Activated CD4-positive, alpha-beta T cell treated with anti-CD3 and anti-CD28 coated beads for 36 hours (primary cell): ENCODE data around the gene TRPM3. TPM values are rescaled to one million over a fixed set of nuclear protein-coding genes. Genes with fewer than 3 reads are reported as not detected.

Experiments
- ATAC-seq: fragments of 200-7000 bp; cut with Tn5 transposase; one replicate; pipeline ENCODE4 v1.10.0; 2021; ENCODE audit warnings: mild to moderate bottlenecking, moderate library complexity
- CTCF ChIA-PET: fragments of 350-600 bp; sonication (Branson Sonifier 250); formaldehyde crosslinking; loops from one replicate; lab custom pipeline; 2021; ENCODE audit warnings: antibody characterized with exemption; lab: Charles Lee
- POLR2A ChIA-PET: fragments of 350-600 bp; sonication (Branson Sonifier 250); formaldehyde crosslinking; loops from one replicate; lab custom pipeline; 2021; ENCODE audit warnings: antibody characterized with exemption, inconsistent platforms; lab: Charles Lee
- DNase-seq: peaks from one replicate; pipeline ENCODE4 v3.0.0-alpha.2; 2020
- H3K27ac Mint-ChIP-seq: one replicate; pipeline ENCODE4 v1.8.0; 2021; ENCODE audit warnings: mixed read lengths
- H3K27me3 Mint-ChIP-seq: one replicate; pipeline ENCODE4 v1.8.0; 2021; ENCODE audit warnings: mixed read lengths
- H3K36me3 Mint-ChIP-seq: one replicate; pipeline ENCODE4 v1.8.0; 2021; ENCODE audit warnings: low read depth, mixed read lengths
- H3K4me1 Mint-ChIP-seq: one replicate; pipeline ENCODE4 v1.8.0; 2021; ENCODE audit warnings: mixed read lengths
- H3K4me3 Mint-ChIP-seq: one replicate; pipeline ENCODE4 v1.8.0; 2021; ENCODE audit warnings: mild to moderate bottlenecking, moderate library complexity, mixed read lengths
- H3K9me3 Mint-ChIP-seq: one replicate; pipeline ENCODE4 v1.8.0; 2021; ENCODE audit warnings: low read depth, mixed read lengths
- intact Hi-C, 2 experiments: fragments of 100-400 bp; cut with DNase I in 1 of 2; cut with micrococcal nuclease in 1 of 2; formaldehyde crosslinking; loops; one replicate each; pipeline versions ENCODE4 v1.14.2 to v1.15.1; 2022 to 2024; cut with DNase I, micrococcal nuclease
- total RNA-seq, 2 experiments: library from RNA; stranded (reverse); gene quantifications; one replicate each; pipeline ENCODE4 v1.2.3, GENCODE V29; 2021

Gene TRPM3
- total RNA-seq, 2 experiments from 2014 or later: not detected

DNA sequence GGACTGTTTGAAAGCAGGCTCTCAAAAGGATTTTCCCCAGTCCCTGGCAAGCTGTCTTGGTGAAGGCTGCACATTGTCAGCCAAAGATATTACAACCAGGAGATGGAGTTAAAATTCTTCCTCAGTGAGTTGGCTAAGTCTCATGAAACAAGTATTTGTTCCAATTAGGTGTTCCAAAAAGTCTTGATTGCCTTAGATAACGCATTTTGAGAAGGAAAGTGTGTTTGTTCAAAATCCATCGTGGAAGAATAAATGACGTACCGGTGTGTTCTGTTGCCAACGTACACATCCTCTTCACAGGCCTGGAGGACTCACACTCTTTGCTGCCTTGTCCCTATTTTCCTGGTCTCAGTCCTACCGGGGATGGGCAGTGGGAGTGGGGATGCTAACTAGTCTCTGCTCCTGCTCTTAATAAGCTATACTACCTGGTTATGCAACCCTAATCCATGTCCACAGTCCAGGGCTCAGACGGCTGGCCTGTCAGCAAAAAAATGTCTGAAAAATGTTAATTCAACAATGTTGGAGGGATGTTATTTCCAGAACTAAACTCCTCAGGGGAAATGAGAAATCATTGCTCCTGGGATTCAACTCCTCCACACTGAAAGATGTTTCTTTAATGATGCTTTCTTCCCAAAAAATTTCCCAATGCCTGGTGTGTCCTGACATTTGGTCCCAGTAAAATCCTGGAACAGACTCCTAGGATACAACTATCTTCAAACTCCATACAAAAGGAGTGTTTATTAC is 531.7 kb downstream of the TRPM3 start:
- no peaks in the 10 kb centered on the region for H3K27me3 Mint-ChIP-seq
- no peaks in the 10 kb centered on the region for H3K4me1 Mint-ChIP-seq
- no peaks in the 10 kb centered on the region for H3K36me3 Mint-ChIP-seq
- ATAC-seq (no peak), DNase-seq (no peak)
- ChIA-PET CTCF (no interaction called here), POLR2A (no interaction called here)
- no peak overlapping the region for H3K4me3 Mint-ChIP-seq
- H3K9me3 Mint-ChIP-seq: no peaks in the 10 kb centered on the region
- H3K27ac Mint-ChIP-seq: no peak overlapping the region
- intact Hi-C loops: no loop called here

DNA sequence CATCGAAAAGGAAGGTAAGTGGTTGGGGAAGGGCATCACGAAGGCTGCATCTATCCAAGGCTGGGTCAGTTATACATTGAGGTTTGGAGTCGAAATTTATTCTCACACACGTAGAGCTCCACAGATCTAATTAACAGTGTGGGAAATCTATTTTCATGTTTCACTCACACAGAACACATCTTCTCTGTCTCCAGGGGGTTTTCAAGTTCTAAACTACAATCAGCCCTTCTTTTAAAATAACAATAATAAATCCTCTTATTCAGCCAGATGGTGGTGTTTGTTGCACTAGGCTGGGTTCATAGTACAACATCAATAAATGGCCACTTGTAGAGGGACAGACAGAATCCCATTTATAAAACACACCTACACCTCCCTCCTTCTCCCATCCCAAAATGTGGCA is 532.4 kb downstream of the TRPM3 start:
- no peak for ATAC-seq
- intact Hi-C loops: no loop called here
- Mint-ChIP-seq H3K36me3 (no peaks in the 10 kb centered on the region), H3K4me3 (no peak overlapping the region), H3K27ac (no peak overlapping the region), H3K27me3 (no peaks in the 10 kb centered on the region), H3K9me3 (no peaks in the 10 kb centered on the region), H3K4me1 (no peaks in the 10 kb centered on the region)
- ChIA-PET POLR2A (no interaction called here), CTCF (no interaction called here)
- no peak for DNase-seq

DNA sequence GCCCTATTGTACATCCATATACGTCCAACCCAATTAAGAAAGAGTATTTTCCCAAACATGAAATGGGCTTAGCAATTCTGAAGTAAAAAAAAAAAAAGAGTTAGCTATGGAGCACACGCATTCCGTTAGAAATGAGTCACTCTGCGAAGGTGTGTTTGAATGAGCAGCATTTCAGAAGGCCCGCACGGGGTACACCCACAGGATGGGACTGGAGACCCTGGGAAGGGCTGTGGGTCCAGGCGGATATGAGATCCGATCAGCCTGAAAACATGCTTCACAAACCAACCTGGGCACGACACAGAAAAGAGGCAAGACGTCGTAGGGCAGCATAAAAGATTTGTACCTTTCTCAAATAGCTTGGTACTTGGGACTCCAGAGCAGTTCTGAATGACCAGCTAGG is 533.0 kb downstream of the TRPM3 start:
- ATAC-seq: no peak
- DNase-seq: no peak
- H3K4me1 Mint-ChIP-seq: no peaks in the 10 kb centered on the region
- no peaks in the 10 kb centered on the region for H3K27me3 Mint-ChIP-seq
- POLR2A ChIA-PET: no interaction called here
- CTCF ChIA-PET: interaction anchor here (0.7 kb wide), 1 partner anchor 63 kb away, joined by 3 read pairs; no protein-coding TSS in a partner anchor
- H3K4me3 Mint-ChIP-seq: no peak overlapping the region
- intact Hi-C loops: no loop called here
- H3K36me3 Mint-ChIP-seq: no peaks in the 10 kb centered on the region
- H3K27ac Mint-ChIP-seq: no peak overlapping the region
- H3K9me3 Mint-ChIP-seq: no peaks in the 10 kb centered on the region

DNA sequence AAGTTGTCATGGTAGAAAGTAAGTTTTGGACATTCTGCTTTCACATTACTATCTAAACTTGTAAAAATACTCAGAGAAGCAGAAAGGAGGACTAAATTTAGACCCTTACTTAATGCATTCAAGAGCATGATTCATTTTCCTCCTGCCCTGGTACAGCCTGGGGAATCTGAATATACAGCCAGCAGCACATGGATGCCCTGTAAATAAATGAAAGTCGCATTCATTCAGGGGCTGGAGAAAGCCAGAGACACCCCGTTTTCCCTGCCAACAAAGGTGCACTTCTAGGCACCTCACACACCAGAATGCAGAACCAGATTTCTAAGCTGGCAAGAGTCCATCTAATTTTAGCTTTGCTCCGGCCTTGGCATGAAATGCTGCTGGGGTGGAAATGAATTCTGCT is 534.2 kb downstream of the TRPM3 start:
- no peaks in the 10 kb centered on the region for H3K36me3 Mint-ChIP-seq
- no peak for DNase-seq
- no peaks in the 10 kb centered on the region for H3K27me3 Mint-ChIP-seq
- intact Hi-C loops: no loop called here
- no peak overlapping the region for H3K27ac Mint-ChIP-seq
- no peak overlapping the region for H3K4me3 Mint-ChIP-seq
- H3K4me1 Mint-ChIP-seq: no peaks in the 10 kb centered on the region
- no peaks in the 10 kb centered on the region for H3K9me3 Mint-ChIP-seq
- ChIA-PET CTCF (no interaction called here), POLR2A (no interaction called here)
- no peak for ATAC-seq

DNA sequence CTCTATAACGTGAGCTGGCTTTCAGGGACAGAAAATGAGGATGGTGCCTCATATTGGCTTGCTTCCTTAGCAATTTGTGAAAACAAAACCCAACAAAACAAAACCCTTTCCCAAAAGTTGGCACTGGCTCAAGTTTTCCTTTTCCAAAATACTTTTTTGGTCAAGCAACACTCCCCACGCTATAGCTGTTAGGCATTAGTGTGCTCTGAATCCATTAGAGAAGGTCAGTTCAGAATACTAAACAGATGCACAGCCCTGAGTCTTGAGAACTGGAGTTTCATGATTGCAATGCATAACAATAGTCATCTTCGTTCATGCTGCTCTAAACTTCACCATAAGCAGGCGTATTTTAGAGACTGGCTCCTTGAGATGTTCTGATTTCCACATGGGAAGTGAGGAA is 534.9 kb downstream of the TRPM3 start:
- CTCF ChIA-PET: interaction anchor here (1.2 to 1.6 kb wide), 2 partner anchors 12 to 16 kb away, joined by 4 to 6 read pairs; no protein-coding TSS in a partner anchor
- H3K4me3 Mint-ChIP-seq: no peak overlapping the region
- no peaks in the 10 kb centered on the region for H3K27me3 Mint-ChIP-seq
- no peaks in the 10 kb centered on the region for H3K9me3 Mint-ChIP-seq
- intact Hi-C loops: no loop called here
- no peak overlapping the region for H3K27ac Mint-ChIP-seq
- DNase-seq: no peak
- no peaks in the 10 kb centered on the region for H3K4me1 Mint-ChIP-seq
- POLR2A ChIA-PET: no interaction called here
- no peak for ATAC-seq
- no peaks in the 10 kb centered on the region for H3K36me3 Mint-ChIP-seq

DNA sequence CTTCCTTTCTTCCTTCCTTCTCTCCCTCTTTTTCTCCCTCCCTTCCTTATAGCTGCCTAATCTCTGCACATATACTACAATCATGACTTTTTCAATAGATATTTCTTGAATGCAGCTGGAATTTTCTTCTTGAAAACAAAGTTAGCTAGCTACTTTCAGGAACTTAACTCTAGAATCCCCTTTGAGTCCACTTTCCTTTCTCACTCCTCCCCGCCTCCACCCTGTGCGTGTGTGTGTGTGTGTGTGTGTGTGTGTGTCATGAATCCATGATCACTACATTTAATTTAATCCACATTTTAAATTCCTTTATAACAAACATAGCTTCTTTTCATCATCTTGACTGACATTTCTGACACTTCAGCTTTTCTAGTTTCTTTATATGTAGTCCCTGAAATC is 539.5 kb downstream of the TRPM3 start:
- no peak overlapping the region for H3K27ac Mint-ChIP-seq
- ATAC-seq (no peak), DNase-seq (no peak)
- H3K36me3 Mint-ChIP-seq: no peaks in the 10 kb centered on the region
- intact Hi-C loops: no loop called here
- H3K4me3 Mint-ChIP-seq: no peak overlapping the region
- H3K27me3 Mint-ChIP-seq: no peaks in the 10 kb centered on the region
- ChIA-PET CTCF (interaction anchor here (0.6 to 1.2 kb wide), 2 partner anchors 20 to 98 kb away, joined by 3 to 7 read pairs; no protein-coding TSS in a partner anchor), POLR2A (interaction anchor here (0.6 to 1.1 kb wide), 2 partner anchors 18 to 162 kb away, joined by 3 to 4 read pairs; no protein-coding TSS in a partner anchor)
- H3K4me1 Mint-ChIP-seq: peaks cover 10% of the 10 kb centered on the region
- H3K9me3 Mint-ChIP-seq: no peaks in the 10 kb centered on the region

DNA sequence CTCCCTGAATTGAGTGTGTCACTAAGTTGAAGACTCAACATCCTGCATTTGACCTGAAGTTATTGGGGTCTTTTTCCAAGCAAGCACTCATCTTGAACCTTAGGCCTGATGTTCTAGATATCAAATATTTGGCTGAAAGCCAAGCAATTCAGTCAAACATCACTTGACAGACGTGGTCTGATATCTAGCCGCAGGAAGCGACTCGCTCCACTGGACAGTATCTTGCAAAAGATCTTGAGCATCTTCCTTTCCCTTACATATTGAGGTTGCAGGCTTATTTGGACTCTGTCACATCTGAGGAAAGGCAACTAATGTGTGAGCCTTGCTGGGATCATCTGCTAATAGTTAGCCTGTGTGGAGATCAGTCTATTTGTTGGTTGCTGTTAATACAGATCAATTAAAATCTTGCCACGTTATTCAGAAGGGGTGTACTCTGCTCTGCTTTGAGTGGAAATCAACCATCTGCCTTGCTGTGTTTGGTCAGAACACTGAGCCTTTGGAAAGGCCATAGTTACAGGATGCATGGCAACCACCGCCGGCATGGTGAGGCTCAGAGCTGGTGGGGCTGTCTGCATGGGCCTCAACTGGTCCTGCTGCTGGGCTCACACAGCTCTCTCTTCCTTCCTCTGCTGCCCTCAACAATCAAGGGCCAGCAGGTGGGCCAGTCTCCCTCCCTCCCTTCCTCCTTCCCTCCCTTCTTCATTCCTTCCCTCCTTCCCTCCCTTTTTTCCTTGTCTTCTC is 540.0 kb downstream of the TRPM3 start:
- no peak for DNase-seq
- H3K9me3 Mint-ChIP-seq: no peaks in the 10 kb centered on the region
- CTCF ChIA-PET: interaction anchor here (1.0 to 1.2 kb wide), 2 partner anchors 18 to 21 kb away, joined by 3 to 7 read pairs; no protein-coding TSS in a partner anchor
- POLR2A ChIA-PET: interaction anchor here (1.1 kb wide), 1 partner anchor 162 kb away, joined by 4 read pairs; no protein-coding TSS in a partner anchor
- no peak for ATAC-seq
- H3K36me3 Mint-ChIP-seq: no peaks in the 10 kb centered on the region
- no peak overlapping the region for H3K4me3 Mint-ChIP-seq
- H3K27me3 Mint-ChIP-seq: no peaks in the 10 kb centered on the region
- intact Hi-C loops: no loop called here
- H3K27ac Mint-ChIP-seq: no peak overlapping the region
- peaks cover 11% of the 10 kb centered on the region for H3K4me1 Mint-ChIP-seq

DNA sequence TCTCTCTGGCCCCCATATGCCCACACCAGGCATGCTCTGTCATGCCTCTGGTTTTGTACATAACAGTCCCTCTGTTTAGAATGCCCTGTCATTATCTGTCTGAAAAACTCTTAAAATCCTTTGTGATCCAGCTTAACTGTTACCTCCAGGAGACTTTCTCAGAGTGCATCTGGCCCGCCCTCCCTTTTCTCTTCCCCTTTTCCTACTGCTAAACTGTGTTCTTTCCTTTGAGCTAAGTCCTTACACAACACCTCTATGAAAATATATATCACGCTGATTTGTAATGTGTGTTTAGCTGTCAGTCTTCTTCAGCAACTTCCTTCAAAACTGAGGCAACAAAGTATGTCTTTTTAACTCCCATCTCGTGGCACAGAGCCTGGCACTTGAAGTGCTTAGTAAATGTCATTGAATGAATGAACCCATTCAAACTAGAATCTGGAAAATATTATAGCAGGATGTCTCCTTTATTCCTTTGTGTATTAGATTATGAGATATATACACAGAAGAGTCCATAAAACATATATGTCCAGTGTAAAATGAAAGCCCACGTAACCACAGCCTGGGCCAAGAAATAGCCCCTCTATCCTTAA is 540.7 kb downstream of the TRPM3 start:
- H3K27me3 Mint-ChIP-seq: no peaks in the 10 kb centered on the region
- CTCF ChIA-PET: interaction anchor here (0.5 to 1.0 kb wide), 2 partner anchors 18 to 190 kb away, joined by 3 read pairs; no protein-coding TSS in a partner anchor
- H3K36me3 Mint-ChIP-seq: no peaks in the 10 kb centered on the region
- intact Hi-C loops: no loop called here
- H3K9me3 Mint-ChIP-seq: no peaks in the 10 kb centered on the region
- H3K27ac Mint-ChIP-seq: no peak overlapping the region
- no peak for ATAC-seq
- POLR2A ChIA-PET: no interaction called here
- H3K4me3 Mint-ChIP-seq: no peak overlapping the region
- H3K4me1 Mint-ChIP-seq: peaks cover 11% of the 10 kb centered on the region
- no peak for DNase-seq

DNA sequence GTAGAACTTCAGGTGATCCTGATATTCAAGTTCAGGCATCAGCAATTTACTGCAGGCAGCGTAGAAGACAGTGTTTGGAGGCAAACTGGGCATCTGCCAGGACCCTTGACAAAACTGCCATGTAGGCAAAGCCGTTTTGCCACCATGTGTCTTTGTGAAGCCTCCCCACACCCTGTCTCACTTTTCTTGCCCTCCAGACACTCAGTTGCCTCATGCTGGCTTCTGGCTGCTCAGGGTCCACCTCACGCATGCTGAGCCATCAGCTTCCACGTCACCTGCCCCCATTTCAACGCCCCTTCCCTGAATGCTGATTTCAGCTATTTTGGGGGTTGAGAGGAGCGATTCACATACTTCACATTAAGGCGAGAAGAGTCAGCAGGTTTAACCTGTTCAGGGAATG is 541.7 kb downstream of the TRPM3 start:
- ChIA-PET CTCF (no interaction called here), POLR2A (no interaction called here)
- DNase-seq (no peak), ATAC-seq (no peak)
- H3K27me3 Mint-ChIP-seq: no peaks in the 10 kb centered on the region
- no peak overlapping the region for H3K4me3 Mint-ChIP-seq
- intact Hi-C loops: no loop called here
- no peak overlapping the region for H3K27ac Mint-ChIP-seq
- H3K4me1 Mint-ChIP-seq: peaks cover 11% of the 10 kb centered on the region
- H3K36me3 Mint-ChIP-seq: no peaks in the 10 kb centered on the region
- no peaks in the 10 kb centered on the region for H3K9me3 Mint-ChIP-seq

DNA sequence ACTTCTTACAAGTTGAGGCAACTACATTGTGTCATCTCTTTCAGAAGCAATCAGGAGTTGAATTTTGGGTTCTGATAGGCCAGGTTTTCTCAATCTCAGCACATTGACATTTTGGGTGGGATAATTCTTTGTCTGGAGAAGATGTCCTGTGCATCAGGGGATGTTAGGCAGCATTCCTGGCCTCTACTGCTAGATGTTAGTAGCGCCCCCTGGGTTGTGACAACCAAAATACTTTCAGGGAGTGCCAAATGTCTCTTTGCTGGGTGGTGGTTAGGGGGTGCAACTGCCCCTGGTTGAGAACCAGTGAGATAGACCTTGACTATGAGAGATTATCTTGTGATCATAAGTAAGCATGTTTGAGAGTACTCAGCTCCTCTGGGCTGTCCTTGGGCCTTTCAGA is 542.7 kb downstream of the TRPM3 start:
- DNase-seq (peak; percentile 22), ATAC-seq (no peak)
- Mint-ChIP-seq H3K4me1 (peaks cover 11% of the 10 kb centered on the region), H3K27me3 (no peaks in the 10 kb centered on the region), H3K9me3 (no peaks in the 10 kb centered on the region), H3K4me3 (no peak overlapping the region), H3K36me3 (no peaks in the 10 kb centered on the region), H3K27ac (no peak overlapping the region)
- CTCF ChIA-PET: no interaction called here
- intact Hi-C loops: no loop called here
- POLR2A ChIA-PET: no interaction called here

DNA sequence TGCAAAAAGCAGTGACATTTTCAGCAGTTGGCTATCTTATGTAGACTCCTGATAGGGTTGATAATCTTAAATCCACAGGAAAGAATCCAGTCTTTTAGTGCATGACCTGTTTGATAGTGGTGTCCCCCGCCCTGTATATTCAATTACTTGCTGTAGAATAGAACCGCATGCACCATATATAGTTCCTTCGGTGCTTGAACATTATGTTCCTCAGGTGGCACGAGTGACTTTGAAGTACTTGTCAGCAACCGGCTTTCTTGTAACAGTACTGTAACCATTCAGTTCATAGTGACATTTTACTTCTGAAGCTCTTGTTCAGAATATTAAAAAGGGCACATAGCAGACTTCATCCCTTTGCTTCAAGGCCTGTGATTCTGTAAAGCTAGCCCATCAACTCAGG is 543.8 kb downstream of the TRPM3 start:
- Mint-ChIP-seq H3K9me3 (no peaks in the 10 kb centered on the region), H3K4me3 (no peak overlapping the region), H3K4me1 (peaks cover 11% of the 10 kb centered on the region), H3K27me3 (no peaks in the 10 kb centered on the region), H3K36me3 (no peaks in the 10 kb centered on the region), H3K27ac (no peak overlapping the region)
- ChIA-PET POLR2A (no interaction called here), CTCF (interaction anchor here (1.0 kb wide), 1 partner anchor 12 kb away, joined by 3 read pairs; no protein-coding TSS in a partner anchor)
- ATAC-seq (no peak), DNase-seq (no peak)
- intact Hi-C loops: no loop called here
